Measurements from ENCODE around the gene SCAP.

Gene SCAP

GRCh38 chr3:47414666-47415587, 60.8 kb downstream of the SCAP start:
- no peak for DNase-seq (ENCODE audit: low read depth in 2 of 2)

- DNase-seq (ENCODE audit: low read depth in 2 of 2): no peak
Measured at GRCh38 chr3:47414161-47414564, 61.6 kb downstream of the SCAP start.

GRCh38 chr3:47413751-47414150, 62.0 kb downstream of the SCAP start:
- no peak for DNase-seq (ENCODE audit: low read depth in 2 of 2)

GRCh38 chr3:47412842-47413520, 62.8 kb downstream of the SCAP start:
- no peak for DNase-seq (ENCODE audit: low read depth in 2 of 2)

GRCh38 chr3:47412453-47412756, 63.3 kb downstream of the SCAP start:
- no peak for DNase-seq (ENCODE audit: low read depth in 2 of 2)

- no peak for DNase-seq (ENCODE audit: low read depth in 2 of 2)
Measured at GRCh38 chr3:47411696-47412452, 63.9 kb downstream of the SCAP start.

GRCh38 chr3:47410801-47411646, 64.7 kb downstream of the SCAP start:
- DNase-seq (ENCODE audit: low read depth in 2 of 2): no peak

GRCh38 chr3:47410417-47410720, 65.4 kb downstream of the SCAP start:
- no peak for DNase-seq (ENCODE audit: low read depth in 2 of 2)

GRCh38 chr3:47409688-47410416, 65.9 kb downstream of the SCAP start:
- DNase-seq (ENCODE audit: low read depth in 2 of 2): no peak

- no peak for DNase-seq (ENCODE audit: low read depth in 2 of 2)
Measured at GRCh38 chr3:47409284-47409683, 66.5 kb downstream of the SCAP start.

GRCh38 chr3:47408839-47409229, 66.9 kb downstream of the SCAP start:
- no peak for DNase-seq (ENCODE audit: low read depth in 2 of 2)

GRCh38 chr3:47407896-47408838, 67.6 kb downstream of the SCAP start:
- DNase-seq (ENCODE audit: low read depth in 2 of 2): no peak

- no peak for DNase-seq (ENCODE audit: low read depth in 2 of 2)
Measured at GRCh38 chr3:47407237-47407636, 68.5 kb downstream of the SCAP start.

- no peak for DNase-seq (ENCODE audit: low read depth in 2 of 2)
Measured at GRCh38 chr3:47406762-47407149, 69.0 kb downstream of the SCAP start.

GRCh38 chr3:47405820-47406761, 69.7 kb downstream of the SCAP start:
- no peak for DNase-seq (ENCODE audit: low read depth in 2 of 2)

- no peak for DNase-seq (ENCODE audit: low read depth in 2 of 2)
Measured at GRCh38 chr3:47404955-47405790, 70.6 kb downstream of the SCAP start.

GRCh38 chr3:47404431-47404876, 71.3 kb downstream of the SCAP start:
- no peak for DNase-seq (ENCODE audit: low read depth in 2 of 2)

Measured in activated CD8-positive, alpha-beta memory T cell treated with anti-CD3 and anti-CD28 coated beads for 4 hours (primary cell).